Ecto neural progenitor cell (in vitro differentiated cells): ENCODE measurements around the gene SPDL1.
"Not testable (repeated sequence)": the region's sequence is repeated elsewhere in the genome, so short reads cannot be mapped to it uniquely, and the experiment has no call there.

Experiments used
- DNase-seq: peaks from one replicate; pipeline ENCODE4 v3.0.0-alpha.2; 2018; ENCODE audit warnings: low spot score

The SPDL1 gene

GRCh38 chr5:169574134-169574646, 9.4 kb upstream of the SPDL1 start:
- no peak for DNase-seq

GRCh38 chr5:169576181-169576598, 7.4 kb upstream of the SPDL1 start:
- DNase-seq, result no peak

DNA sequence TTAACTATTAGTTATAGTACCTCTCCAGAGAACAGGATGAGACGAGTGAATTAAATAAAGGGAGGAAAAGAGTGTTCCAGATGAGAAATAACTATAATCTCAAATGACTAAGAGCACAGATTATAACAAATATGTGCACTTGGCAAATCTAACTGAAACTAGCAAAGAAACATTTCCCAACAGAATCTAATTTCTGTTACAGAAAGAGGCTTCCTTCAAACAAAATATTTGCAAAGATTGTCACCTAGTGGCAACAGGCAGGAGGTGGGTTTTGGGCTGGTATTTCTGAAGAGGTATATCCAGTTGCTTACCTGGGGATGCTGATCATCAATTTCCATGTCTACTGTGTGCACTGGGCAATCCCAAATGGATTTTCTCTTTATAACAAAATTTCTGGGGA, 5.6 kb upstream of the SPDL1 start:
- DNase-seq, result no peak

DNA sequence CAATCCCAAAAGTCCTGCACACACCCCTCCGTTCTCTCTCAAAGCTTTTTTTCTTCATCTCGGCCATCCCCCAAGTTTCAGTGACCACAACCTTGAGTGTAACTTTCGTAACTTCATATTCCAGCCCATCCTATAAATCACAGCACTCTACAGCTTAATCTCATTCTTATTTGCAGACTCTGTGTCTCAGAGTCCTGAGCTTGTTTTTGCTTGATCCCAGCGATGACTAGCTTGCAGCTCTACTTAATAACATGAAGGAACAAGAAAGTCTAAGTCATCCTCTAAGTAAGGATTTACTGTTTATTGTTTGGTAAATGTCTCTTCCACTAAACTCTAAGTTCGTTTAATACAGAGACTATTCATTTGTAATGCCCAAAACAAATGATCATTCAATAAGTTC, 2.6 kb upstream of the SPDL1 start:
- no peak for DNase-seq

DNA sequence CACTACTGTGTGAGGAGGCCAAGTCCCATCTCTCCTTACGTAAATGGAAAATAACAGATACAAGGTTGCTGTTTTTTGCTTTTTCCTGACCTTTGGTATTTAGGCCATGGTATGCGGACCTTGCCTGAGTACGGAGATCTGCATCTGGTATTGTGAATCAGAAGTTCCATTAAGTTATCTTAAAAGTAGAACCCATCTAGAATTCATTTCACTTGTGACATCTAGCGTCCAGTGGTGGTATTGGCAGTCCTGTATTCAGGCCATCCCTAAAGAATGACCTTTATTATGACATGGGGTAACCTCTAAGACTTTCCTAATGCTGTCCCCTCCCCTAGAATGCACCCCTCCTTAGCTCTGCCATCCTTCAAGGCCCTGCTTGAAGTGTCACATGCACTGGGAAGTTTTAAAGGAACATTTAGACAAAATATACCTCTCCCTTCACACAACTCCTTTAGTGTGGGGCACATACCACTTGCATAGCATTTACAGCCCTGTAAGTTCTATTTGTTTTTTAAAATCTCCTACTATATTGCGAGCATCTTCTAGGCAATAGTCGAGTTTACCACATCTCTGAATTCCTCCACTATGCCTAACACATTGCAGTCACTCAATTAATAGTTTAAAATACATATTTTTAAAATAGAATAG, 1.9 kb upstream of the SPDL1 start:
- DNase-seq, result peak; percentile 52

GRCh38 chr5:169583101-169583423, 511 bp upstream of the SPDL1 start:
- DNase-seq, result no peak

- DNase-seq, result no peak
These were observed 1.5 kb downstream of the SPDL1 start for GRCh38 chr5:169584998-169585451.

- no peak for DNase-seq
These were observed 7.0 kb downstream of the SPDL1 start for GRCh38 chr5:169590602-169591001.

DNA sequence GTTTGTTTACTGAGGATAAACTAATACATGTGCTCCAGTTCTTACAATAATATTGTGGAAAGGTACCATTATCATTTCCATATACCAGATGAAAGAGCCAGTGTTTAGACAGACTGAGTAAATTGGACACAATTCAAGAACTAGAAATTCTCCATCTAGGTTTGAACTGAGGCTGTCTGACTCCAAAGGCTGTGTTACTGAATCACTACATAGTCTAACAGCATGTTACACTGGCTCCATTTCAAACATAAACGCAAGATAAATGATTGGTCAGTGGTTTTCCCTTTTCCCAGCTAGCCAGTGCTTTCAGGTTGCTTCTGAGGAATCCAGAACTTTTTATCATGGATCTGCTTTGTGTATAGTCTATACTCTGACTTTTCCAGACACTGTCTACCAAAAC, 8.1 kb downstream of the SPDL1 start:
- no peak for DNase-seq

DNA sequence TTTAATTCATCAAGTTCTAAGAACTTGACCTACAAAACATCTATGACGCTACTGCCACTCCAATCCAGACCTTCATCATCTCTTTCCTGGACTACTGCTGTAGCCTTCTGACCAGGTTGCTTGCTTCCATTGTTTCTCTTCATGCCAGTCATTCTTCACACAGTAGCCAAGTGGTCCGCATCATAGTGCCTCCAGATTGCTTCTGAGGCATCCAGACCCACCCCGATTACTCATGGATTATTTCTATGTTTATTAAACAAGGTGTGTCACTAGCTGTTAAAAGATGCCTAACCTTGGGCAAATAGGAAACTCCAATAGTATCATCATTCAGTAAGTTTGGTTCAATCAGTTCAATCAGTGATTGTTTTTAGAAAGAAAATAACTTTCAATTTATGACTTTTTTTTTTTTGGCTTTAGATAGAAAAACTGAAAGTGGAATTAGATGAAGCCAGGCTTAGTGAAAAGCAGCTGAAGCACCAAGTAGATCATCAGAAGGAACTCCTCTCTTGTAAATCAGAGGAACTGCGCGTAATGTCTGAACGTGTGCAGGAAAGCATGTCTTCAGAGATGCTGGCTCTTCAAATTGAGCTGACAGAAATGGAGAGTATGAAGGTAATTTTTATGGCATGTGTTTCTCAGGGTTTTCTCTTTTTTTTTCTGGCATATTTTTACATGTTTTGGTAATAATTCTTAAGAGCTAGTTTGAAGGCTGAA, 9.5 kb downstream of the SPDL1 start:
- DNase-seq, result no peak

DNA sequence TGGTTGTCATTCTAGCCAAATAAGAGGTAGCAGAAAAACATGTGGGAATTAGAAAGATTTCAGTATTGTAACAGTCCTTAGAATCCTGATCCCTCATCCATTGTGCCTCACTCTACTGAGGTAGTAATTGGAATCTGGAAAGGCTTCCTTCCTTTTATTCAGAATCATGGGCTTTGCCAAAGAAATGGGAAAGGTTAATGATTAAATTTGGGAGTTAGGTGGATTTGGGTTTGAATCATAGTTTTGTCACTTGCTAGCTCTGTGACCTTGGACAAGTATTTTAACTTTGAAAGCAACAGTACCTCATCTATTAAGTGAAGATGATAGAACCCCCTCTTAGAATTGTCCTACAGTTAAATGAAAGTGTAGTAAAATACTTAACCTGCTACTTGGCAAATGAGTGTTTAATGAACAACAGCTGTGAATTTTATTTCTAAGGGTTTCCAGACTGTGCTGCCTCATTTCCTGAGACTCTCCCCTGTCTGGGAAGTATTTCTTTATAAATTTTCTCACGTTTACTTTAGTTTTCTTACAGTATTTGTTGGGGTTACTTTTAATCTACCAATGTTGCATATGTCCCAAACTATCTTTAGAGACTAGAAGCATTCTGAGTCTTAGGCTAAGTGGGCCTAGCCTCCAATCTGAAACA, 11.7 kb downstream of the SPDL1 start:
- no peak for DNase-seq

DNA sequence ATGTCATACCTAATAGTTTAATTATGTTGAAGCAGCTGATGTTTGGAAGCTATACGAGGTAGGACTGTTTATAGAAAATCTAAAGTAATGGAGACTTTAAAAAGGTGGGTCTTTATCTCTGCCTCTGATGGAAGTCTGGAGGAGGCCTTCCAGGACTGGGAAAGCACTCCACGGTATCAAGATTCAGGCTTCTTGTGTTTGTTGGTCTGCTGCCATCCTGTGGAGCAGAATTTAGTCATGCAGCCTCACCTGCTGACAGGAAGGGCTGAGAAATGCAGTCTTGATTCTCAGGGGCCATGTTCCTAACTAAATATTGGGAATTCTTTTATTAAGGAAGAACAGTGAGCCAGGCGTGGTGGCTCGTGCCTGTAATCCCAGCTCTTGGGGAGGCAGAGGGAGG, 15.9 kb downstream of the SPDL1 start:
- no peak for DNase-seq

DNA sequence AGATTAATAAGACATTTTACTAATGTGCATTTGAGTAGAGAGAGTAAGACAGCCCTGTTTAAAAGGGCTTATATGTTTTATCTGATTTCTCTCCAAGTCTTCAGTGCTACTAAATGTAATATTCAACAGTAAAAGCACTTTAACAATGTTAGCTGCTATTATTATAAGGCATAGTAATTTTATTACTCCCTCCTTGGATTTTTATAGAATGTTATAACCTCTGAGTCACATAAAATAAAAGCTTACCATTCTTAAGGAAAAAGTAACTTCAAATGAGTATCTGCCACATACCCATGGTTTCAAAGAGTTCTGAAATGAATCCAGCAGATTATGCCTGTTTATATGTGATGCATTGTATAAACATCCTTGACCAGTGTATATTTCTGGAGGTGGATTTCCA, 19.0 kb downstream of the SPDL1 start:
- no peak for DNase-seq

DNA sequence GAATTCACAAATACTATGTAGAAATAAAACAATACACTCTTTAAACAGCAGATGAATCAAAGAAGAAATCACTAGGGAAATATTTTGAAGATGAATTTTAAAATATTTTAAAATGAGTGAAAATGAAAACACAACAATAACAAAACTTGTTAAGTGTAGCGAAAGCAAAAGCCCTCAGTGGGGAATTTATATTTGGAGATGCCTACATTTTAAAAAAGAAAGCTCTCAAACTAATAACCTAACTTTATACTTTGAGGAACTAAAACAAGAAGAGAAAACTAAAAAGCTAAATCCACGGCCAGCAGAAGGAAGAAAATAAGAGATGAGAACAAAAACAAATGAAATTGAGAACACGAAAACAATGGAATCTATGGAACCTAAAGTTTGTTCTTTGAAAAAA, 22.7 kb downstream of the SPDL1 start:
- no peak for DNase-seq

GRCh38 chr5:169607882-169608281, 24.3 kb downstream of the SPDL1 start:
- no peak for DNase-seq

- no peak for DNase-seq
These were observed 26.1 kb downstream of the SPDL1 start for GRCh38 chr5:169609716-169610115.

GRCh38 chr5:169610606-169611005, 27.0 kb downstream of the SPDL1 start:
- DNase-seq, result no peak

DNA sequence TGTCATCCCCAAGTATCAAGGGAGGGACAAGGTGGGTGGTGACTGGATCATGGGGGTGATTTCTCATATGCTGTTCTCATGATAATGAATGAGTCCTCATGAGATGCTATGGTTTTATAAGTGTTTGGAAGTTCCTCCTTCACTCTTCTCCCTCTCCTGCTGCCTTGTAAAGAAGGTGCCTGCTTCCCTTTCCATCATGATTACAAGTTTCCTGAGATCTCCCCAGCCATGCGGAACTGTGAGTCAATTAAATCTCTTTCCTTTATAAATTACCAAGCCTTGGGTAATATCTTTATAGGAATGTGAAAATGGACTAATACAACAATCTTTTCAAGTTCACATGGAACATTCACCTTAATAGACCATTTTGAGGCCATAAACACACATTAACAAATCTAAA, 32.0 kb downstream of the SPDL1 start:
- DNase-seq, result no peak

DNA sequence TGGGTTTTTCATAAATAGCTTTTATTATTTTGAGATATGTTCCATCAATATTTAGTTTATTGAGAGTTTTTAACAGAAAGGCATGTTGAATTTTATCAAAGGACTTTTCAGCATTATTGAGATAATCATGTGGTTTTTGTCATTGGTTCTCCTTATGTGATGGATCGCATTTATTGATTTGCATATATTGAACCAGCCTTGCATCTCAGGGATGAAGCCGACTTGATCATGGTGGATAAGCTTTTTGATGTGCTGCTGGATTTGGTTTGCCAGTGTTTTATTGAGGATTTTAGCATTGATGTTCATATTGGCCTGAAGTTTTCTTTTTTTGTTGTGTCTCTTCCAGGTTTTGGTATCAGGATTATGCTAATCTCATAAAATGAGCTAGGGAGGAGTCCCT, 40.7 kb downstream of the SPDL1 start:
- not testable (repeated sequence) for DNase-seq

DNA sequence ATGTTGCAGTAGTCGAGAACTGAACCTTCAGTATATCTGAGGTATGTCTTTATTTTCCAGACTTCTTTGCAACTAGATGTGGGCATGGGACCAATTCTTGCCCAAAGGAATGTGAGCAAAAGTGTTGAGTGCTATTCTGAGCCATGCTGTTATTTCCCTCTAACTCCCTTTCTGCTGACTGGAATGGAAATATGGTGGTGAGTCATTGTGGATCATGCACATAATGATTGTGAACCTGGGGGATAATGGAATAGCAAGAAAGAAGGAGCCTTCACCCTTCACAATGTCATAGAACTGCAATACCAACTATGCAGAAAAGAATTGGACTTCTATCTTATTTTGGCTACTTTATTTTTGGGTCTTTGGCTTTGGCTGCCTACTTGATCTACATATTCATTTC, 43.2 kb downstream of the SPDL1 start:
- DNase-seq, result no peak

GRCh38 chr5:169627551-169627950, 44.0 kb downstream of the SPDL1 start:
- no peak for DNase-seq

DNA sequence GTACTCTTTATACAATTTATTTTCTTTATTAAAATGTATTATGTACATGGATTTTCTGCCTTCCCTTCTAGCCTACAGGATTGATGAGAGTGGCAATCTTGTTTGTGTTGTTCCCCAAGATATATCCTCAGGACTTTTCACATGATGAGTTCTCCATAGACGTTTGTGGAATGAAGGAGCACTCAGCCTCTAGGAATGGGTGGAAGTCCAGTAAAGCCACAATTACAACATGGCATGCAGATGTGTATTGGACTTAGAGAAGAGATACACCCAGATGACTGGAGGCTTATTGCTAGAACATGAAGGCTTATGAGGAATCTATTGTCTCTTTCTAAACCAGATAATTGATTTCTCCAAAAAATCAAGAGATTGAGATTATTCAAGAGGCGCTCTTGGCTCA, 45.3 kb downstream of the SPDL1 start:
- no peak for DNase-seq

DNA sequence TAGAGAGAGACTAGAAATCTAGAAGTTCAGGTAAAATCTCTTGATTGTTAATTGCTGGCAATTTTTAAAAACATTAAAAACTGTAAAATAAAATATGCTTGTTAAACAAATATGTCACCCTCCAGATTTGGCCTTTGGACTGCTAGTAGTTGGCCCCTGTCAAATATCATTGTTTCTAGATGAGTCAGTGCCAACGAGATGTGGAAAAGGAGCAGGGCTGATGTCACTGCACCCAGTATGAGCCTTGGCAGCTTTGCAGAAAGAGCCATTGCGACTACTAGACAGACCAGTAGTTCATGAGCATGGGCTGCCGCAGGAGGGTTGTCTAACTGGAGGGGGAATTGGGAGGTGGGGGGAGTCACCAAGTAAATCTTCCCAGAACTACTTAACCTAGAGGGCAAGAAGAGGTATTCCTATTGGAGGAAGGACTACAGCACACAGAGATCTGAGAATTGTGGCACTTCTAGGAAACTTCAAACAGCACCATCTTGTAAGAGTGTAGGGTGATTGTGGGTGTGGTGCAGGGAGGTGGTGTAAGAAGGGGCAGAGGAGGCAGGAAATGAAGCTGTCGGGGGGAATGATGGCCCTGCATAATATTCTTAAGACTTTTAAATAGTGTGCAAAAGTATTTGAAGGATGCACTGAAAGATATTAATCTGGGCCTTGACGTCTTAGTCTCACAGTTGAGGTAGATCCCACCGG, 46.4 kb downstream of the SPDL1 start:
- DNase-seq, result no peak
